Esophagus mucosa (tissue), 1 donor: ENCODE results near the gene USP46. TPM values are rescaled to one million over a fixed set of nuclear protein-coding genes. Genes with fewer than 3 reads are reported as not detected.

Experiments
- ATAC-seq: fragments of 200-7000 bp; cut with Tn5 transposase; one replicate; pipeline ENCODE4 v1.9.1; 2020
- total RNA-seq: library from RNA; stranded (reverse); gene quantifications from one replicate; pipeline ENCODE4 v1.2.4, GENCODE V29; 2023
- donor health status: DM: yes; HTN: yes; CAD: no.

Gene USP46
- total RNA-seq: 19.7 TPM

- ATAC-seq: peak; percentile 92
Observed at GRCh38 chr4:52659001-52659721, at the start of gene USP46. TSS of gene USP46 (minus strand) at chr4:52659301. CDS start at chr4:52659150, 151 bp downstream.

DNA sequence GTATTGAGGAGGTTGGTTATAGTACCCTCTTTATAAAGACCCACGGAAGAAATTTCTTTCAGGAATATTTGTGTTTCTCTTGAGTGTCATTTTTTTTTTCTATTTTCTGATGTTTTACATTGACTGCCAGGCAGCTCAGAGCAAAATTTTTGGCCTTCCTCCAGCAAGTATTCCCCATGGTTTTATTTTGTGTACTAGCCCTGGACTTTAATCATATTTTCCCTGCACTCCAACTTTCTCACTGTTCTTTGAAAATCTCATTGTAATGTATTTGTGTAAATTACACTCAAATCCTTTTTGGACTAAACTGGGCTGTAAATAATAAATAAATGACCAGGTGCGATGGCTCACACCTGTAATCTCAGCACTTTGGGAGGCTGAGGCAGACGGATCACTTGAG lies 45.6 kb upstream of the USP46 start:
- ATAC-seq: no peak

DNA sequence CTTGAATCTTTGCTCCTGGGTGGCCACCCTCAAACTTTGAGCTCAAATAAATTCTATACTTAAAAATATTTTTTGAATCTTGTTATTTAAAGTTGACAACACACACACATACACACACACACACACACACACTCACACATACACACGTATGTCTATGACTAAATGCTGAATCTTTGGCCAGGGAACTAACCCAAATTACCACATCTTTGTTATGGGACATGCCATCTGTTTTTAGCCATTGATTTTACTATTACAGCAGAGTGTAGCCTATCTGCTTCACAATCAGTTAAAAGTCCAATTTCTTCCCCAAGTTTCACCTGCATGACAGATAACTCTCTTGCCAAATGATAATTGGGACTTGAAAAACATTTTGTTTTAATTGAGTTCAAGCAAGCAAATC lies 45.0 kb upstream of the USP46 start:
- no peak for ATAC-seq

DNA sequence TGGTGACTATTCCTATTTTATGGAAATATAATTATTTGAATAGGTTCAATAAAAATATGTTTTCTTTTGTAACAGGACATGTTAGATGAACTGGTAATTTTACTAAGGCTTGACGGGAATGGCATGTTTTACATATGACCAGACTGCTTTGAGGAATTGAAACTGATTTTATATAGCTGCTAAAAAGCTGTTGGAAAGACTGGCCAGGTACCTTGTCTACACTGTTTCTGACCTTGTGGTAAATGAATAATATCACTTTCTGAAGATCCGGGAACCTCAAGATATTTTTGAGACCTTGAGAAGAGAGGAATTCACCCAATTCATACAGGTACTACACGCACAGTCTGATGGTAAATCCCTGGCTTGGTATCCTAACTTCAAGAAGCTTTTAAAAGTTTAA lies 42.1 kb upstream of the USP46 start:
- ATAC-seq: no peak

DNA sequence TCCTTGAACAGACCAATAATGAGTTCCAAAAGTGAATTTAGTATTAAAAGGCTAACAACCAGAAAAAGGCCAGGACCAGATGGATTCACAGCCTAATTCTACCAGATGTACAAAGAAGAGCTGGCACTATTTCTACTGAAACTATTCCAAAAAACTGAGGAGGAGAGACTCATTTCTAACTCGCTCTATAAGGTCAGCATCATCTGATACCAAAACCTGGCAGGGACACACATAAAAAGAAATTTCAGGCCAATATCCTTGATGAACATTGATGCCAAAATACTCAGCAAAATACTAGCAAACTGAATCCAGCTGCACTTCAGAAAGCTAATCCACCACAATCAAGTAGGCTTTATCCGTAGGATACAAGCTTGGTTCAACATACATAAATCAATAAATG lies 35.8 kb upstream of the USP46 start:
- ATAC-seq: no peak

DNA sequence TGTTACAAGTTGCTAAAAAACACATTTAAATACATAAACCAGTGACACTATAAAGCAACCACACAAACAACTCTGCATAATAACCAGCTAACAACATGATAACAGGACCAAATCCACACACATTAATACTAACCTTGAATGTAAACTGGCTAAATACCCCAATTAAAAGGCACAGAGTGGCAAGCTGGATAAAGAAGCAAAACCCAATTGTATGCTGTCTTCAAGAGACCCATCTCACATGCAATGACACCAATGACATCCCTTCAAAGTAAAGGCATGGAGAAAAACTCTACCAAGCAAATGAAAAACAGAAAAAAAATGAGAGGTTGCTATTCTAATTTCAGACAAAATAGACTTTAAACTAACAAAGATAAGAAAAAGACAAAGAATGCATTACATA lies 34.4 kb upstream of the USP46 start:
- no peak for ATAC-seq

GRCh38 chr4:52689096-52689495 lies 30.0 kb upstream of the USP46 start:
- no peak for ATAC-seq

DNA sequence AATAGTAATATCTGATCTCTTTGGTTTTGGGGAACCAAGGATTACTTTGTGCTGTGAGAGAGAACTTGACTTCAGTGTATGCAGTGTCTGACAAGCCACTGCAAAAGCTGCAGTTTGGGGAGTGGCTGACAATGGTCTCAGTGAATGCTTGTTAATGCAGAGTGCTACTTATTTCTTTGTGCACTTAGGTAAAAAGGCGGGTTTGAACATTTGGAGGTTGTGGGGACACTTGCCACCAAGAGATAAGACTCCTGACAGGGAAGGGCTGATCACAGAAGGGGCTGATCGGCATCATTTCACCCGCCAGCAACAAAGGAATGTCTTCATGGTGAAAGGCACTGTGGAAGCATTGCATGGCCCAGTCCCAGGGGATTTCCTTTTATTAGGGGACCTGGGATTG lies 28.6 kb upstream of the USP46 start:
- ATAC-seq: no peak

DNA sequence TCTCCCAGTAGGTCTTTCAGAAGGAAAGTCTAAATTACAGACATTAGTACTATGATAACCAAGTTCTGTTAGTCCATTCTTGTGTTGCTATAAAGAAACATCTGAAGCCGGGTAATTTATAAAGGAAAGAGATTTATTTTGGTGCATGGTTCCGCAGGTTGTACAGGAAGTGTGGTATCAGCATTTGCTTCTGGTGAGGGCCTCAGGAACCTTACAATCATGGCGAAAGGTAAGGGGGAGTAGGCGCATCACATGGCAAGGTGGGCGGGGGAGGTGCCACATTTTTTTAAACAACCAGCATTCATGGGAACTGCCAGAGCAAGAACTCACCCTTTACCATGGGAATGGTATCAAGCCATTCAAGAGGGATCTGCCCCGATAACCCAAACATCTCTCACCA lies 26.2 kb upstream of the USP46 start:
- no peak for ATAC-seq

GRCh38 chr4:52684896-52685295 lies 25.8 kb upstream of the USP46 start:
- ATAC-seq: no peak

- ATAC-seq: no peak
Observed at GRCh38 chr4:52680381-52680780, 21.3 kb upstream of the USP46 start.

DNA sequence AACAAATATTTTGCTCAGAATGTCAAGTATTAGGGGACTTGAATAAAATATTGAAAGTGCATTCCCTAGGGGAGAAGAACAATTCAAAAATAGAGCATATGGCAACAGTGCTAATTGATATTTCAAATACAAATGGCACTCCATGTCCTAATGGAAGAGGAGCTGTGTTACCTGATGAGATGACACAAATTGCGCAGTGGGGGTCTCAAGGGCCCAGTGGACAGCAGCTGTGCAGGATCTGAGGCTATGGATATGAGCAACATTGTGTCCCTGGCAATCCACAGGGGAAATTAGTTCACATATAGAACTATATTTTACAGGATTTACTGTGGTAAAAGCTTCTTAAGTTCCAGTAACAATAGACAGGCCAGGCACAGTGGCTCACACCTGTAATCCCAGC lies 17.4 kb upstream of the USP46 start:
- no peak for ATAC-seq

DNA sequence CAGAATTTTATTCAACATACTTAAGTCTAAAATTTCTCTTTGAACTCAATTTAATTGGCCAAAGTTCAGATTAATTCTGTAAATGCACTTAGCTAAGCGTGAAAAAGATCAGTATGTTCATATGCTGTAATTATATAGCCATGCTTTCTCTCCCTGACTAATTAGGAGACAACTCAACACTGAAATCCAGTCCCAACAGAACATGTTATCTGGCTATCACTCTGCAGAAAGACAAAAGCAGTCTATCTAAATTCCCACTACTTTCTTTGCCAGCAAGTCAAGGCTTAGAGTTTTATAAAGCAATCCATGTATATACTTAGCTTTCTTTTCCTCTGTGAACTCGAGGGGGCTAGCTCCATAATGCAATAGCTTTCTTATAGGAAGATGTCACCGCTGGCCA lies 16.0 kb upstream of the USP46 start:
- ATAC-seq: no peak

GRCh38 chr4:52670739-52671138 lies 11.6 kb upstream of the USP46 start:
- ATAC-seq: no peak

DNA sequence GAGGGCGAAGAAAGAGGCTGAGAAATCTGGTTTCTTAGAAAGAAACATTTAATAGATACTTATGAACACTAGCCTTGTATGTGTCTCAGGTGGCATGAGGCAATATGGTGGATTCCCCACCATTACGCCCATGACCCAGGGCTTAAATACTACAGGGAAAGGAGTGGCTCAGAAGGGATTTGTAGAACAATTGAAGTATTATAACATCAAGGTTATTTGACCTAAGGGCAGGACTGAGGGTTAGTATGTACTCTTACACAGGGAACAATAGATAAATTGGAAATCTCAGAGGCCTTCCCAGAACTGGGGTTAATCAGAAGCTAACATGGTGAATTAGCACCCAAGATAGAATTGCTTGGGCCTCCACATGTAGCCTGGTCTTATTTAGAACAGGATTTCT lies 11.0 kb upstream of the USP46 start:
- peak; percentile 36 for ATAC-seq

DNA sequence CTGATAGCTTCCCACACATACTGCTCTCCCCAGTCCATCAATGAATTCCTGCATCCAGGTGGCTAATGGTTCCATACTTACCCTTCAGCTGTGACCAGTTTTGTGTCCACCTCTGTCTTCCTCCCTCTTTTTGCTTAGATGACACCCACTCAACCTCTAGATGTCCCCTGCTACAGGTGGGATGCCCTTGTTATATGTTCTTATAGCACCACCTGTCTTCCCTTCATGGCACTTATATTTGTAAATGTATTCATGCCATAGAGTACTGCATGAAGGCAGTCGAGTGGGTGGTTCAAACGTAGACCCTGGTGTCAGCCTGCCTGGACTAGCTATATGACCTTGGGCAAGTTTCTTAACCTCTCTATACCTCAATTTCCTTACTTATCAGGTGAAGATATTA lies 6.5 kb upstream of the USP46 start:
- ATAC-seq: peak; percentile 22

DNA sequence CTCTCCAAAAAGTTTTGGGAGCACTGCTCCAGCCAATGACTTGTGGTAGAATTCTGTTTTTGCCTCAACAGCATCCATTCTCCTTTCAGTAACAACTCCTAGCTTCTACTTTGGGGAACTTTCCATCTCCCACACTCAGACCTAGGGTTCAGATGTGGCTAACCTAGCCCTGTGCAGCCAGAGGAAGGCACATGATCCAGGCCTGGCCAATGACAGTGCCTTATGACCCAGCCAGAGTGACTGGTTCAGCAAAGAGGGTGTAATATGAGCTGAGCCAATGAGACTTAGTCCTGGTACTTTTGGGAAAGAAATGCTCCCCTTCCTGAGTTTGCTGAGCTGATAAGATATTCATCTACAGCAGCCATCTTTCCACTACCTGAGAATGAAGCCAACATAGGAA lies 5.4 kb upstream of the USP46 start:
- no peak for ATAC-seq

- ATAC-seq: peak; percentile 35
Observed at GRCh38 chr4:52661966-52662690, 3.0 kb upstream of the USP46 start.

DNA sequence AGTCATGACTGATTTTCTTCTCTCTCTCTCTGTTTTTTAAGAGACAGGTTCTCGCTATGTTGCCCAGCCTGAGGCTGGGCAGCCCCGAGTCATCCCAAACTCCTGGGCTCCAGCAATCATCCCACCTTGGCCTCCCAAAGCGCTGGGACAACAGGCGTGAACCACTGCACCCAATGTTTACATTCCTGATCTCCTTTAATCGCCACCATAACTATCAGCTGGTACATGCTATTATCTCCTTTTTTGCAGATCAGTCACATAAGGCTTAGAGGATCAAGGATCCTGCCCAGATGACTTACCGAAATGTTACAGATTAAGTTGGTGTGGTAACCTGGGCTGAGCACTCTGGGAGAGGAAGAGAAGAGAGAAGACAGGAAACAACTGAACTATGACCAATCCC lies 1.5 kb upstream of the USP46 start:
- no peak for ATAC-seq

GRCh38 chr4:52659722-52660261 lies 691 bp upstream of the USP46 start:
- peak; percentile 24 for ATAC-seq

DNA sequence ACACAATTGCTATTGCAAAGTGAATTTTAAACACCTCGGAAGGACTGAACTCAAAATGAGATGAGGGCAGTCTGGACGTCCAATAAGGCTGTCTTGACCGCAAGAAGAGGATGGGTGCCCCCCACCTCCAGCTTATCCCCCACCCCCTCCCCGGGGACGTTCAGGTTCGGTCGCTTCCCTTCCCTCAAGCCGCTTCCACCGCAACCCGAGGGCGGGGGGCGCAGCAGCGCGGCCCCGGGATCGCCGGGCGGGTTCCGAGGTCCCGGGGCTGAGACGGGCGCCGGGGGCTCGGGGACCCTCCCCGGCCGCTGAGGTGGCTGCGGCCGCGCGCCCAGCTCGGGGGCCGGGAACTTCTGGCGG lies 480 bp downstream of the USP46 start:
- ATAC-seq: no peak

GRCh38 chr4:52657618-52658501 lies 1.2 kb downstream of the USP46 start:
- ATAC-seq: no peak

DNA sequence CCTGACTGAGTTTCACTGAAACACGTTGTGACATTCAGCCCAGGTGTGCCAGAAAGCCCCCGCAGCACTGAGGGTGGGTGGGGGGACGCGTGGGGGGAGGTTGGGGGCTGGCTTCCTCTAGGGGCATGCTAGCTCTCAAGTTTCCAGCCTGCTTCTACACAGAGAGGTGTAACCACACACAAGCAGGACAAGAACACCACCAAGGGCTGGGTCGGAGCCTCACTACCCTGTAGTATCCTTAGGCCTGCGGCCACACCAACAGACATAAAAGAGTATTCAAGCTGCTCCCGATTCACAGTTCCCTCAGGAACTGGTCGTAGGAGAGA lies 1.8 kb downstream of the USP46 start:
- ATAC-seq: no peak
